HG02943 (cell line): ENCODE results near the gene SPOP.
"Not testable (repeated sequence)": the region's sequence is repeated elsewhere in the genome, so short reads cannot be mapped to it uniquely, and the experiment has no call there.

Experiments used
- ATAC-seq: cut with Tn5 transposase; IDR thresholded peaks from one replicate; pipeline ENCODE4 v1.9.1; 2021; ENCODE audit warnings: mild to moderate bottlenecking, low read depth, moderate library complexity; ENCODE audit not compliant: unreplicated experiment

The SPOP gene

DNA sequence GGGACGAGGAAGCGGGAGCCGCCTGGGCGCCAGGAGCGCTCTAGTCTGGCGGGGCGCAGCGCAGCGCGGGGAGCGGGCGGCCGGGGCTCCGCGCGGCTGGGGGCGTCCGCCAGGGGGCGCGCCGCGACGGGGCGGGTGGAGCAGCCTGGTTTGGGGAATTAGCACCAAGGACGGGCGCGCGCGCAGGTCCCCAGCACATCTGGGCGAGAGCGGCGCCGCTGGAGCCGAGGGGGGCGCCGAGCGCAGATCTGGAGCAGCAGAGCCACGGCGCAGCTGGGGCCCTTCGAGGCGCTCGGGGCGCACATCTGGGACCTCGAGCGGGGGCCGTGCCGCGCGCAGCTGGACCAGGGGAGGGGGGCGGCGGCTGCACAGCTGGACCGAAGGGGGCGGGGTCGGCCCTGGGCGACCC is 102.2 kb downstream of the SPOP start, which contains the start of gene NXPH3:
Gene NXPH3, plus strand, starts transcription at position 193 of the 409 bp plus-strand sequence. CDS start 349 bp downstream, outside the sequence.
- ATAC-seq, result no peak

DNA sequence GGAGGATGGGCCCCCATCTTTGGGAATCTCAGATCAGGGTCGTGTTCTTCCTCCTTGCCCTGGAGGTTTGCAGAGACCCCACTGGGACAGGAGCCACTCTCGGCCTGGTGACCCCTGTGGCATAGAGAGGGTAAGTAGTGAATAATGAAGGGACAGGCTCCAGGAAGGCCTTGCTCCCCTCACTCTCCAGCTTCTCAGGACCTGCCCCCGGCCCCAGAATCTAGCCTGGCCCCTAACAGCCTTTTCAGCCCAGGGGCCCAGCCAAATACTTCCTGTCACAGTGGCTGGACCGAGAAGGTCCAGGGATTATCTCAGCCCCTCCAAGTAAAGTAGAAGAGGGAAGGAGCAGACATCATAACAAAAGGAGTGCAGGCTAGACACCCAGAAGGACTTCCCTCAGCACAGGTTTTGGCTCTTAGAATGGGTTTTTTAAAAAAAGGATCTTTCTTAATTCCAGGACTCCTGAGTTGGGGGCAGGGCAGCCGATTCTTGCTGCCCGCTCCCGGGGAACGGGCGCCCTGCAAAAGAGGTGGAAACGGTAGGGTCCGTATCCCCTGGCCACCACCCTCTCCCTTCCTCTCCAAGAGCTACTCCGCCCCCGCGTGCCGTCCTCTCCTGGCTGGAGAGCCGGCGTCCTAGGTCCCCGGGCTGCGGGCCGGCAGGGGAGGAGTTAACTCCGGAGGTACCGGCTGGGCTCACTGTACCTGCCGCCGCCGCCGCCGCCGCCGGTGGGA is 102.8 kb downstream of the SPOP start:
- no peak for ATAC-seq

DNA sequence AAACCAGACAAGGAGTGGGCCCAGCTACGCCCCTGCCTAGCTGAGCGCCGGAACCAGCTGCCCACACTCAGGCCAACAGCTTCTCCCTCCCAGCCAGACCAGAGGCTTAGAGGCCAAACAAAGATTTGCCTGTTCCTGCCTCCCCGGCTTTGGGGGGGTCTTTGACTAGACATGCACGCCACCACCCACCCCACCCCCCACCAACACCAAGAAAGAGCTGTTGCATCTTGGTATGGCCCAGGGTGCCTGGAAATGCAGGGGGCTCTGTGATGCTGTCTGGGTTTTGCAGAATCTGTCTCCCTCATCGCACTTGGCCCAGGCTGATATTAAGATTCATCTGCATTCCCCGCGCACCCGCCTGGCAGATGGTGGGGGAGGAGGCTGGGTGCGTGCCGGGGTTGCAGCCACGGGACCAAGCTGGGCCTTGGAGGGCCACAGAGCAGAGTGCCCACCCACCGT is 103.5 kb downstream of the SPOP start:
- no peak for ATAC-seq

DNA sequence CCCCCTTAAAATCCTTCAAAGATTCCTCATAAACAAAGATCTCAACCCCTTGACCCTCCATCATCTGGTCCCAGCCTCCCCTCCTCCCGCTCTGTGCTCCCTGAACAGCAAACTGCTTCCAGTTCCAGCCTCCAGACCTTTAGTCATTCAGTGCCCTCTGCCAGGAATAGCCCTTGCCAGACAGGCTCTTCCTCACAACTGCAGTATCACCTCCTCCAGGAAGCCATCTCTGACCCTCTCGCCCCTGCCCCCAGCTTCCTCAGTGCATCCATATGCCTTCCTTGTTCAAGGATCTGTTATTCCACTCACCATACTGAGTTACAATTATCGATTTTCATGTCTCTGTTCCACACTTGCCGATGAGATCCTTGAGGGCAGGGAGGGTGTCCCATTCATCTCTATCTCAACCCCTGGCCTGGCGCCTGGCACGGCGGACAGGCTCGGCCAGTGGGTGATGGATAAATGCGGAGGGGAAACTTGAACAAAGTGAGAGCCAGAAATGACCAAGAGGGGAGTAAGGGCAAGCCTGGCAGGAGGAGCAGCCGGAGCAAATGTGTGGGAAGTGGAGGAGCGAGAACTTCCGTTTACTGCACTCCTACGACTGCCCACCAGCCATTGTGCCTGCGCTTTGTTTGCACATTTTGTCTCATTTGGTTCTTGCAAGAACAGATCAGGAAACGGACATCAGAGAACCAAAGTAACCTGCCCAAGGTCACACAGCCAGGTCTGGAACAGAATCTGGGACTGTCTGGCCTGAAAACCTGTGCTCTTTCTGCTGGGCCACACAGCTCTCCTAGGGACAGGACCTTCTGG is 104.2 kb downstream of the SPOP start:
- ATAC-seq, result no peak

DNA sequence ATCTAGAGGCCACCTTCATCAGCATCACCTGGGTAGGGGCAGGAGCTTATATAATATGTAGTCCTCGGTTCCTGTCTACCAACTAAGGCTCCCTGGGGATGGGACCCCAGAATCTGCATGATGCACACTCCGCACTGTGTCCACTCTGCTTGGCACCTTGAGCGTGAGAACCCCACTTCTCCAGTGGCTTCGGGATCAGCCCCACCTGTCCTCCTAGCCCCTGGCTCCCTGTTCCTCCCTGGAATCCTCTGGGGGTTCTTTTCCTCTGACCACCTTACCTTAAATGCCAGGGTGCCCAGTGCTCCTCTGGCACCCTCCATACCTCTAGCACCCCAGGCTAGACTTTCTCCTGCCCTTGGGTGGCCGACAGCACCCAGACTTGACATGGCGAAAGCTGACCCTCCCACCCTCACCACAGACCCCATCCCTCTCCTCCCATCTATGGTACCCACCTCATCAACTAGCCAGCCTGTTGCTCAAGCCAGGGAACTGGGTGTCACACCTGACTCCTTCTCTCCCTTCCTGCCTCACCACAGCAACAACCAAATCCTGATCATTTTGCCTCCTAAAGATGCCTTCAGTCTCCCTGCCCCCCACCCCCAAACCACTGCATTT is 105.0 kb downstream of the SPOP start:
- no peak for ATAC-seq

DNA sequence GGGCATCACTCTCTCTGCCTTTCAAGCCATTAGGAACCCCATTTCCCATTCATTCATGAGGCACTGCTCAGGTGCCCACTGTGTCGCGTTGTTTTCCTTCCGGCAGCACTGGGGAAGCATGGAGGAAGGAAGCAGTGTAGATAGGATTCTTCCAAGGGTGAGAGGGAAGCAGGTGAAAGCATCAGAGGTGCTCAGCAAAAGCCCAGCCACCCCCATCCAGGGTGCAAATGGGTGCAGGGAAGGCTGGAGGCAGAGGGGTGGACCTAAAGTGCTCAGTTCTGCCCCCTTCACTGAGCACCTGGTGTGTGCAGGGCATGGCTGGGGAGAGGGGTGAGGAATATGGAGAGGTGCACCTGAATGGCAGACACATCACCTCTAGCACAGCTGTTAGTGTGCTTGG is 105.7 kb downstream of the SPOP start:
- ATAC-seq, result no peak

DNA sequence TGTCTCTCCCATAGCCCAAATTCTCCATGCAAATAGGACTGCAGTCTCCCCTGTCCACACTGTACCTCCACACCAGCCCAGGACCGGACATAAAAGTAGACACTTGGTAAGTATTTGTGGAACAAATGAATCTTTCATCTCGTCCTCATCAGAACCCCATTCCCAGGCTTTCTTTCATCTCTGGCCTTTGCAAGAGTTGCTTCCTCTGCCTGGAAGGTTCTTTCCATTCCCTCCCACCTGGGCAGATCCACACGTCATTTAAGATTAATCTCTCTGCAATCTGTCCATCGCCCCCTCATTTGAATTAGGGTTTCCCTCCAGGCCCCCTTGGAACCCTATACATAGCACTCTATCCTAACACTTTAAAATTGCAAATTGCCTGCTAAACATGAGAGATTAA is 106.1 kb downstream of the SPOP start:
- ATAC-seq, result no peak

DNA sequence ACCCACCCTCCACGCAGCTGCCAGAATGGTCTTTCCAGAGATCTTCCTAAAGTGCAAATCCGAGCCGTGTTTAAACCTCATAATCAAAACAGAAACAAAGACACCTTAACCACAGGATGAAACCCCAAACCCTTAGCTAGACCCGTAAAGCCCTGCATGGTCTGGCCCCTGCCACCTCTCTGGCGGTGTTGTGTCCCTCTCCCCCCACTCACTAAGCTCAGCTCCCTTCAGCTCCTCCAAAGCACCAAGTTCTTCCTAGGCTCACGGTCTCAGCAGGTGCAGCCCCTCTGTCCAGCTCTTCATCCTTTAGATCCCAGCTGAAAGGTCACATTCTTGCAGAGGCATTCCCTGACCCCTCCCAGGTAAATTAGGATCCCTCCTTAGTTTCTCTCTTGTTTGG is 106.6 kb downstream of the SPOP start:
- ATAC-seq, result no peak

DNA sequence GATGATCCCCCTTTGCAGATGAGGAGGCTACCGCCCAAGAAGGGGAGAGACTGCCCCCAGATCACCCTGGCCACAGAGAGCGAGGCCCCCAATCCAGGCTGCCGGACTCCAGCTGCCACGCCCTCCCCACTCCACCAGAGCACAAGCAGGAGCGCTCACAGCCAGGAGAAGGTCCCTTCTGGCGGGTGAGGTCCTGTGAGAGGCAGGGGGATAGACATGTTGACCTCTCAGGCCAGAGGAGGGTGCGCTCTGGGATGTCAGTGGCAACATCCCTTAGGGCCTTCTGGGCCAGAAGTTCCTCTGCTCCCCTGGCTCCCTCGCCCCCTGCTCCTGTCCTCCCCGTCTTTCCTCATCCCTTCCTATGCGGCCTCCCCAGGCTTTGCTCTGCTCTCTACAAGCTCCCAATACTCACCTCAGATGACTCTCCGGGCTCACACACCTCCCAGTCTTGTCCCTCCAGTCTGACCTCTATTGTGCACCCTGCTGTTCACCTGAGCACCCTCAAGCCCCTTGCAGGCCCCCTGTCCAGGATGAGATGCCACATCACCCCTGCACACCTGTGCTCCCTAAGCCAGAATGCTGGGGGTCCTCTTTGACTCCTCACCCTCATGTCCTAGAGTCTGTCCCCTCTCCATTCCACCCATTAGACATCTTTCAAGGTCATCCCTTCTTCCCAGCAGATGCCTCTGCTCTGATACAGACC is 107.2 kb downstream of the SPOP start:
- no peak for ATAC-seq

DNA sequence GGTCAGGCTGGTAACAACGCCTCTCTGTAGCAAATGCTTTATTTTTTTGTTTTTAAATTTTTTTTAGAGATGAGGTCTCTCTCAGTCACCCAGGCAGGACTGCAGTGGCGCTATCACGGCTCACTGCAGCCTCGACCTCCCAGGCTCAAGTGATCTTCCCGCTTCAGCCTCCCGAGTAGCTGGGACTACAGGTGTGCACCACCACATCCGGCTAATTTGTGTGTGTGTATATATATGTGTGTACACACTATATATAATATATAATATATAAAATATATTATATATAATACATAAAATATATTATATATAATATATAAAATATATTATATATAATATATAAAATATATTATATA is 109.2 kb downstream of the SPOP start:
- not testable (repeated sequence) for ATAC-seq

DNA sequence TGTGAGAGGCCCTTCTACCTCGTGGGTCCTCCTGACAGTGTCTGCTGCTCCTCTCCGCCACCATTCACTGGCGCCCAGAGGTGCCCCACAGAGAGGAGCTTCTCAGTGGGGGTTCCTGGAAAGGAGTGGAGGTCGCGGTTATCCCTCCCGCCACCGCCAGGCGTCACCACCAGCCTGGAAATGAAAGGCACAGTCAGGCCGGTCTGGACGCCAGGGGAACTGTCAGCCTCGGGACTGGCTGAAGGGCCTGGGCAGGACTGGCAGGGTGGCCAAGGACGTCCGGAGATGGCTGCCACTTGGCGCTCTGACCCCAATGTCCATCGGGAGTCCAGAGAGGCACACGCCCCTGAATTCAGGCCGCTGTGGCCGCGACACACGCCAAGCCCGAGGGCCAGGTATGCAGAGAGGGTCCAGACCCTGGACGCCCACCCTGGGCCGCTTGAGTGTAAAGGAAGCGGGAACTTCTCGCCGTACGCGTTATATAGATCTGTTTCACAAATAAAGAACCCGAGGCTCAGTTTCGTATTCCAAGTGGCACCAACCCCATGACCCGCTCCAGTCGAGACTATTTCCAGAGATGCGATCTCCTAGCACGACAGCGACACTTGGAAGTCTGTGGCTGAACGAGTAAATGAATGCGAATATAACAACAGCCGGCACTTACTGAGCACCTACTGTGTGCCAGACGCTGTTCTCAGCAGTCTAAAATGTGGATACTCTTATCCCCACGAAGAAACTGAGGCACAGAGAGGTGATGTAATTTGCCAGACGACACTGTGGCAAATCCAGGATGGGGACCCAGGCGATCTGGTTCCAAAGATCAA is 109.8 kb downstream of the SPOP start:
- no peak for ATAC-seq

DNA sequence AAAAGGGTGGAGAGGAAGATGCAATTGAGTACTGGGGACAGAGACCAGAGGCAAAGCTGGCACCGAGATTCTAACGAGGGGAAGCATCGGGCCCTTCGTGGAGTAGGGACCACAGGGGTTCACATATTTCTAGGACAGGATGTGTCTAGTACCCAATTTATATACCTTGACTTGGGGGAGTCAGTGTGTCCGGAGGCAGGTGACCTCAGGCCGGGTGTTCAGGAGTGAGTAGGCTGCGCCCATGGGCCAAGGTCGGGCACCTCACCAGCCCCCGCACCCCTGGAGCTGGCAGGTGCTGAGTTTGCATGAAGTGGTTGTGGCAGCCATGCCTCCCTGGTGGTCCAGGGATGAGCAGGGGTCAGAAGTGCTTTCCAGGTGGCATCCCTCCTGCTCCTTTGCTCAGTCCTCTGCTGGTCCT is 110.8 kb downstream of the SPOP start:
- ATAC-seq, result no peak

DNA sequence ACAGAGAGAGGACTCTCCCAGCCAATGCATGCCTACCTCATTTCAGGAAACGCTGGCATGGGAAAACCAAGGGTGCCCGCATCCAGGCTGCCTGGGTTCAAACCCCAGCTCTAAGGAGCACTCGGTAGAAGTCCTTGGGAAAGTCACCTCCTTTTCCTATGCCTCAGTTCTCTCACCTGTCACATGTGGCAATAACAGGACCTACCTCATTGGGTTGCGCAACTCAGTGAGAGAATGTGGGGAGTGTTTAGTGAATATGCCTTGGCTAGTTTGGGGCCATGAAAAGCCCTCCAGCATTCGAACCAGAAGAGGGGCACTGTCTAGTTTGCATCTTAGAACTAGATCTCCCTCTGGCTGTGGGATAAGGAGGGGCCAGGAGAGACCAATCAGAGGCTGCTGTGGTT is 111.2 kb downstream of the SPOP start:
- ATAC-seq, result no peak

DNA sequence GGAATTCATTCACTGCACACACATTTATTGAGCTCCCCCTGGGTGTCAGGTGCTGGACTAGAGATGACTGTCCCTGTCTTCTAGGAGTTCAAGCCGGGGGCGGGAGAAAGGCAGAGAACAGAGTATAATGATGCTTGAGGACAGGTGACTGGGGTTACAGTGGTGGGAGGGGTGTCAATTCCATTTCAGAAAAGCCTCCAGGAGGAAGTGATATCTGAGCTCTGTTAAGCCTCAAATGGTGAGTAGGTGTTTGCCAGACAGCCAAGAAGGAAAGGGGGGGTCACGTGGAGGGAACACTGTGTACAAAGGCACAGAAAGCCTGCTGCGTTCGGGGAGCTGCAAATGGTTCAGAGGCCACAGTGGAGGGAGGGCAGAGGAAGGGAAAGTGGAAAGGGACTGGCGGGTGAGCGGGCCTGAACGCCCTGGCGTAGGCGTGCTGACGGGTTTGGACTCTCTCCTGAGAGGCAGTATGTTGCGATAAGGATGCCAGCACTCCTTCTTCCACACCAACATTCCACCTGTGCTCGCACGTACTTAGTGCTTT is 111.9 kb downstream of the SPOP start:
- ATAC-seq, result no peak

DNA sequence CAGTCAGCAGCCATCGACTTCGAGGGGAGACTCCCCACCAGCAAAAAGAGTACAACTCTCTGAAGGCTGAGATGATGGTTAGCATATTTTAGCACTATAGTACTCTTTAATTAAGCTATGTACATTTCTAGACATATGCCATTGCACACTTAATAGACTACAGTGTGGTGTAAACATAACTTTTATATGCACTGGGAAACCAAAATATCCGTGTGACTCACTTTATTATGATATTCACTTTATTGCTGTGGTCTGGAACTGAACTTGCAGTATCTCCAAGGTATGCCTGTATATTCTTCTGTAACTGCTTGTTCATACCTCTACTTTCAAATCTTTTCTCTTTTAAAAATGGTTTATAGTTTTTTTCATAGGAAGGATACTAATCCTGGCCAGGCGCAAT is 113.3 kb downstream of the SPOP start:
- no peak for ATAC-seq

DNA sequence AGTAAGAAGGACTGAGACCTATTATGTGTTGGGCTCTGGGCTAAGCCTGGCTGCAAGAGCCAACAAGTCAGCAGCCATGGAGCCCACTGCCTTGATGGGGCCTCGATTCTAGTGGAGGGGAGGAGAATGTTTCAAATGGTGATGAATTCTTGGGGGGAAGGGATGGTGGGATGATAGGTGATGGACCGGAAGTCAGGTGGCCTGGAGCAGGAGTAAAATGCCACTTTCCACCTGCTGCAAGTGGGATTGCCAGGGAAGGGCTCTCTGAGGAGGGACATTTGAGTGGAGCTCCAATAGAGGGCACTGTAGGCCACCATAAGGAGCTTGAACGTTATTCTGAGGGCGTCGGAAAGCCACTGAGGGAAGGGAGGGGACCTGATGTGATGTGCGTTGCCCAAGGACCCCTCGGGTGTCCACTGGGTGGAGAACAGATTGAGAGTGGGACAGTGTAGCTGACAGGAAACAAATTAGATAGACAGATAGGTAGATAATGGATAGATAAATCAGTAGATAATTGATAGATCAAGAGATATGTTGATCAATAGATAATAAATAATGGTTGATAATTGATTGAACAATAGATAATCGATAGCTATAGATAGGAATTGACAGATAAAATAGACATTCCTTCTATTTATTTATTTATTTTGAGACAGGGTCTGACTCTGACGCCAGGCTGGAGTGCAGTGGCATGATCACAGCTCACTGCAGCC is 120.4 kb downstream of the SPOP start:
- ATAC-seq, result no peak

DNA sequence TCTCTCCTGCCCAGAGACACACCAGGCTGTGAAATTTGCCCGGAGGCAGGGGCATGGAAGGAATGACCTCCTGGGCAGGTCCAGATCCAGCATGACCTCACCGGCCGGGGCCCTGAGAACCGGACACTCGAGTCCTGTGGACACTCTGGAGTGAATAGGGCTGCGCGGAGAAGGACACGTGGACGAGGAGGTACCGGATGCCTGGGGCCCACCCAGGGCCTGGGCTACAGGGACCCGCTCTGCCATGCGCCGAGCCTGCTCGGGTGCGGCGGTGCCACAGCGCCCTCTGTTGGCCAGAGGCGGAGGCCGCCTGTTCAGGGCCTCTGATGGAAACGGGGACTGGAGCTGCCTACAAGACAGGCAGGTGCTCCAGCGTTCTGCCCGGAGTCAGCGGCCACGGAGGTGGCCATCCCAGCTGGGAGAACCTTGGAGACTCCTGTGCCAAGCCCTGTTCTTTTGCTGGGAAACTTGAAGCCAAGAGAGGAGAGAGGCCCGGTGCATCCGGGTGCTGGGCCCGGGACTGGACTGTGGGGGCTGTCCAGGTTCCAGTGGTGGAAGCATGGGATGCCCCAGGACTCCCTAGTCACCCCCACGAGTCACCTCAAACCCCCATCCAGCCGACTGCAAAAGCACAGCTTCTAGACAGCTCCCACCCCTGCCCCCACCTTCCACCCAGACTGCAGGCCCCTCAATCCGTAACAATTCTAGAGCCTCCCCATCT is 121.5 kb downstream of the SPOP start:
- ATAC-seq, result no peak

DNA sequence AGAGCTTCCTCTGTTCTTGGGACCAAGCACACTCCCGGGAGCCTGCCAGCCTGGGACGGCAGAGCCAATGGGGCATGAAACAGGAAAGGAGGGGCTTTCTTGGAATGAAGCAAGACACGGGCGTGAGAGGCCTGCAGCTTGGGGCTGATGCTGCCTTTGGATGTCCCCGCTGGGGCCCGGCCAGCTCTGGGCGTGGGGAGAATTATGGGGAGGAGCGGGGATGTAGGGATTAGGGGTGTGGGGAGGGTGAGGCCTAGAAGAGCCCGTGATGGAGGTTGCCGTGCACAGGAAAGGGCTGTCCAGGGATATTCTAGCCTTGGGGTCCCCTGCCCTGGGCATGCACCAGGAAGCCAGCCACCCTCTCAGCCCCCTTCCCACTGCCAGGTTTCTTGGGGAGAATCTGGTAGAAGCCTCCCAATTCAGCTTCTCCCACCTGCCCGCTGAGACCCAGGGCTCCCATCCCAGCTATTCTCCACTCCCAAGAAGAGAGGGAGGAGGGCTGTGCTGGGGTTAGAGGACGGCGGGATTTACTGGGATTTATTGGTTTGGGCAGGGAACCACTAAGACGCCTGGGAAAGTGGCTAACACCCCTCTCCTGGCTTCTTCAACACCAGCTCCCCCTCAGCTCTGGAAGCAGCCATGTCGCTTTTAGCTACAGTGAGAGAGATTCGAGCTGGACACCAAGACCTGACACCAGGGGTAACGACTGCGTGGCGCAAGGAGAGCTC is 122.2 kb downstream of the SPOP start:
- ATAC-seq, result no peak
